Activated CD4-positive, alpha-beta T cell treated with anti-CD3 and anti-CD28 coated beads, Interleukin-2, Interleukin-6, amounts not matched to agents 100 ng/mL and 50 ng/mL, durations not matched to agents 16 hours and 8 hours (primary cell): ENCODE data around the gene RCL1.

ENCODE experiments used
- DNase-seq: peaks from one replicate; pipeline ENCODE4 v3.0.0-alpha.2; 2020

The RCL1 gene

GRCh38 chr9:4849369-4849768 is 56.6 kb downstream of the RCL1 start:
- no peak for DNase-seq

GRCh38 chr9:4850603-4851310 is 58.0 kb downstream of the RCL1 start:
- DNase-seq = no peak

GRCh38 chr9:4852419-4852818 is 59.7 kb downstream of the RCL1 start:
- no peak for DNase-seq

DNA sequence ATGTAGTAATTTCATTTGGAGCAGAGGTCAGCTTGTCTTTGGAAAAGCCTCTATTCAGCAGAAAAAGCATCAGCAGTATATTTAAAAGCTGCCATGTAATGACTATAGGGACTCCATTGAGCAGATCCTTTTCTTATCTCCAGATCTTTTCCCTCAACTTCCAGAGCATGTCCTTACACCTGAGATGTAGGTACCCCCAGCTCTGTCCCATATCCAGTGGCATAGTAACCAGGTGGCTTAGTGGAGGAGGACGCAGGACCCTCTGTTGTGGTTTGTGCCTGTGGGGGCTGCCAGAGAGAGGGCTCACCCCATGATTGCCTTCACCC is 61.5 kb downstream of the RCL1 start:
- DNase-seq = no peak

DNA sequence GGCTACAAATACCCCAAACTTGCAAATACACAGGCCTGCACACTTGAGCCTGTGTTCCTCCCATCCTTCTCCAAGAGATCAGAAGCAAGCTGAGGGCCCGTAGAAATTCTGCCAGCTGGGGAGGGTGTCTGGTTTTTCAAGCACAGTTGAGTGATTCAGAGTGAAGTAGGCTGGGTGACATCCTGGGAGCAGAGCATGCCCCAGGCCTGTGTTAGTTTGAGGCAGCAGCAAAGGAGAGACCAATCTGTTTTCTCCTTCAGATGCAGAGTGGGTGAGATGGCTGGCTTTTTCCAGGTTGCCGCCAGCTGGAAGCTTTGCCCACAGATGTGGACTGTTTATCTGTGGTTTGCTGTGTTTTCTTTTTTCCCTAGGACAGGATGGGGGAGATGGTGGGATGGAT is 63.1 kb downstream of the RCL1 start:
- DNase-seq = no peak

GRCh38 chr9:4857163-4857810 is 64.5 kb downstream of the RCL1 start:
- no peak for DNase-seq

DNA sequence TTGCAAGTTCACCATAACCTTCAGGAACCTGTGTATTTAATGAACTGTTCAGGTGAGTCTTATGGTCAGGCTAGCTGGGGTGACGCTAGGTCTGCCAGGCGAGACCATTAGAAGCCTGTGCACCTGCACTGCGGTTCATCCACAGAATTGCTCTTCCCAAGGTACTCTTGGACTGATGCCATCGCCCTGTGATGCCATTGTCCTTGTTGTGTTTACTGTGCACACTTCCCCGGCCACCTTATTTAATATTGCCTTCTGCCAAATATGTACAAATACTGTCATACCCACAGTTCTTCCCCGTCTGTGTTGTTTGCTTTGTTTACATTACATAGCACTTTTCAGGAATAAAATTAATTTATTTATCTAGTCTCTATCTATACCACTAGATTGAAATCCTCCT is 66.3 kb downstream of the RCL1 start:
- no peak for DNase-seq

GRCh38 chr9:4860383-4860782 is 67.6 kb downstream of the RCL1 start:
- DNase-seq = no peak

DNA sequence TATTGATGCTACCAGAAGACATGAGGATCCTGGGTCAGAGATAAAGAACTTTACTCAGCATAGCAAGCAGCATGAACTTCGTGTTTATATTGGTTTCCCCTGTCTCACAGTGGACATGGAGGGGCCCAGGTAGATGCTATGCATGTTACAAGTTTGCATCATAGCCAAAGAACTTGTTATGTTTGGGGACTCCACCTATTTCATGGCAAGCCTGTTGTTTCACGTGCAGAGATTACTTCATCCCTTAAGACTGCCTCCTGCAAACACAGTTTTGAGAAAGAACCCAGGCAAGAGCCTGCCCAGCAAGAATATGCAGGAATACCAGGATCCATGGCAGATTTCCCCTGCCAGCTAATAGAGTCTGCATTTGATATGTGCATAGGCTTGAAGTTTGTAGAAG is 68.4 kb downstream of the RCL1 start:
- no peak for DNase-seq

DNA sequence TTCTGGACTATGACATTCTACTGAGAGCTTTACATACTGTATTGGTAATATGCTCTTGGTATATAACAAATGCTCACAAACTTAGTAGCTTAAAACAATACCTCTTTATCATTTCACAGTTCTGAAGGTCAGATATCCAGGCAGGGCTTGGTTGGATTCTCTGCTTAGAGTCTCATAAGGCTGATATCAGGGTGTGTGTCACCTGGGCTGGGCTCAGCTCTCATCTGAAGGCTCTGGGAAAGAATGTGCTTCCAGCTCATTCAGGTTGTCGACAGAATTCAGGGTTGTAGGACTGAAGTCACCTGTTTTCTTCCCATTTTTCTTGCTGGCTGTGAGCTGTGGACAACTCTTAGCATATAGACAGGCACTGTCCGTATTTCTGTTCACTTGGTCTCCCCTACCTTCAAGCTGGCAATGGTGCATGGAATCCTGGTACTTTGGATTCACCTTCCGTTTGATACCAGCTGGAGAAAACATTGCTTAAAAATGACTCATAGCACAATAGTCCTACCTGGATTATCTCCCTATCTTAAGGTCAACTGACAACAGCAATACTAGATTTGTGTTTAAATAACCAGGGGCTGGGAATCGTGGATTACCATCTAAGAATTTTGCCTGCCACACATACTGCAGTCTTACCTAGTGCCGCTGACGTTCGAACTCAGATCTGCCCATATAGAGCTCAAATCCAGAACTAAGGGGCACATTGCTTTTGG is 69.2 kb downstream of the RCL1 start:
- DNase-seq = no peak

- no peak for DNase-seq
Observed at GRCh38 chr9:4862506-4863250, 69.9 kb downstream of the RCL1 start.

DNA sequence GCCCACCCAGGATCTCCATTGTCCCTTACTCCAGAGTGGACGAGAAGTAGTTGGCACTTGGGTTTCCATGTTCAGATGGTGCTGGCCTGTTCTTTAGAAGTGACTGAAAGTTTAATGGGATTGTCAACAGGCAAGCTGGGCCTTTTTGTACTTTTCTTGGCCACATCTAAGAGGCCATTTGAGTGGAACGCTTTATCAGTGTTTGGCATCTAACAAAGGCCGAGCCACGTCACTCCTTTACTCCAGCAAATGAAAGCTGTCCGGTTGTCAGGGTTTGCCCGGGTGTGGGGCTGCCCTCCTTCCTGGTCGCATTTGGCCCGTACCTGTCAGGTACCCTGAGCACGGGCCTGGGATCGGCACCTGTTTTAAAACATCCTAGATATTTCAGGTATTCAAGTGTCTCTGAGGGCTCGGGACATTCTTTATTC is 71.5 kb downstream of the RCL1 start:
- DNase-seq = no peak

GRCh38 chr9:4864698-4865097 is 72.0 kb downstream of the RCL1 start:
- no peak for DNase-seq

- peak; percentile 61 for DNase-seq
Observed at GRCh38 chr9:4865681-4866080, 72.9 kb downstream of the RCL1 start.

GRCh38 chr9:4866239-4866969 is 73.7 kb downstream of the RCL1 start:
- DNase-seq = peak; percentile 67

- DNase-seq = no peak
Observed at GRCh38 chr9:4873066-4873465, 80.3 kb downstream of the RCL1 start.

GRCh38 chr9:4875559-4875958 is 82.8 kb downstream of the RCL1 start:
- no peak for DNase-seq

DNA sequence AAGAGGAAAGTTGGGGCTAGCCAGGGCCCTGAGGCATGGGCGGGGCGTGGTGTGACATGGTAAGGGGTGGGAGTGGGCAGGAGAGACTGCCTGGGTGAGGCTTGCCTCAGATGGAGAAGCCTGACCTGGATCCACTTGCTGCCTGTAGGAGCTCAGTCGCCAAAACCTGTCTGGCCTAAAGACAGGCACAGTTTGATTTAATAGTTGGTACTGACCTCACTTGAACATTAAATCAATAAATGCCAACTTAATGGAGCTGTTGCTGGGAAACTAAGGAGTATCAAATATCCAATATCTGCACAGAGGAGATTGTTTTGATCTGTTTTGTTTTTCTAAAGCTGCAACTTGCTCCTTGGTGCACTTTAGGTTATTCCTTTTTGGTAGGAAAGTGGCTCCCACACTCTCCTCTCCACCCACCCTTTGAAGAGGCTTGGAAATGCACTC is 86.4 kb downstream of the RCL1 start:
- no peak for DNase-seq

DNA sequence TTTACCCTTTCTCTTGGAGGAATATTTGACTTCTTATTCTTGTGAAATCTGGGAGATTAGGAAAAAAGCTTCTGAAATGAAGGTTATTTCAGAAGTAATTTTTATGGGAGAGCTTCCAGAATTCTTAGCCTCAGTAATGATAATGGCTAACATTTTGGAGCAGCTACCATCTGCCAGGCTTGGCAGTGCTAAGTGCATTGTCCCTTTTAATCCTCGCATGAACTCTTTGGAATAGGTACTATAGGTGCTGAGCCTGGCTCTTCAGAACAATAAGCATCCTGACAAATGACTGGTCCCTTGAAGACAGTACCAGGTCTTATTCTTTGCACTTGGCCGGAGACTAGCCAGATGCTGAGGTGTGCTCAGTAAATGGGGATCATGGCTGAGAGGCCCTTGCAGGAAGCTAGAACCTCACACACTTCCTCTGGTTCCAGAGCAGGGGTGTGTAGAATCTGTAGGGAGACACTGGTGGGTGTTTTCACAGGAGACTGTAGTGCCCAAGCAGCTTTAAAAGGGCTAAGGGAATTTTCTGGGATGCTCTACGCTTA is 90.7 kb downstream of the RCL1 start:
- DNase-seq = no peak

DNA sequence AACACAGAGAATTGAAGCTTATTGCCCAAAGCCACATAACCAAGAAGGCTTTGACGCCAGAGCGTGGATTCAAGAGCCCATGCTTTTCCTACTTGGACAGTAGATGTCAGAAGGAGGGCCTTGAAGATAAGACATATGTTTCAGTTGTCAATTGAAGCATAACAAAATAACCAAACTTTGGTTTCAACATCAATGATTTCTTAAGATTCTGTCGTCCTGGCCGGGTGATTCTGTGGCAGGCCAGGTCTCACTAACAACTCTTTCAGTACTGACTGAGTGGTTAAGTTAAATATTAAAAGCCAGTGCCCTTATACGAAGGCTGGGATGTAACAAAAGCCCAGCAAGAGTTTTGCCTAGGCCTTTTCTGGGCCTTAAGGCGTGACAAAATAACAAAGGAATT is 94.0 kb downstream of the RCL1 start:
- no peak for DNase-seq

DNA sequence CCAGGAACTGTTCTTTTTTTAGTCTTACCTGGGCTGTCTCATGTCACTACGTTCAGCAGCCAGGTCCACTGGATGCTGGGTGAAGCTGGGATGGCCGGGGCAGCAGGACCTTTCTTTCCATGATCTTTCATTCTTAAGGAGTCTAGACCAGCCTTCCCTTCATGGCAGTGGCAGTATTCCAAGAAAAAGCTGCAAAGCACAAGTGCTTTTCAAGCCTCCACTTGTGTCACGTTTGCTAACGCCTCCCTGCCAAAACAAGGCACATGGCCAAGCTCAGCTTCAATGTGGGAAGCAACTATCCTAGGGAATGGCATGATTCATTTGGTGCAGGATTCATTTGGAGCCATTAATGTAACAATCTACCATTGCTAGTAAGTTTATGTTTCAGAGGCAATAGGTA is 94.8 kb downstream of the RCL1 start:
- no peak for DNase-seq

DNA sequence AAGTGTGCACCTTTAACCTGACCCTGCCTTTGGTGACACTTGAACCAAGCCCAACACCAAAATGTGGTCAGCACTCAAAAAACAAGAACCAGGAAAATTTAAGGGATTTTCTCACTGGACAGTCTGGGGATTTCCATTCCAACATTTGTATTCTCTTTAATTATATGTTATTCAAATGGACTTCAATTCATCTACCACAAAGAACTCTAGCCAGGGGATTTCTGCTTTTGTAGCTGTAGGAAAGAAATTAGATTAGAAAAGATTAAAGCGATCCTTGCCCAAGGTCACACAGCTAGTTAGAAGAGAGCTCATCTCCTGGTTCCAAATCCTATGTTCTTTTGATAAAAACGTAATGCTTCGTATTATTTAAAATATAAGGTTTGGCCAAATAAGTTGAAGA is 97.5 kb downstream of the RCL1 start:
- DNase-seq = no peak

DNA sequence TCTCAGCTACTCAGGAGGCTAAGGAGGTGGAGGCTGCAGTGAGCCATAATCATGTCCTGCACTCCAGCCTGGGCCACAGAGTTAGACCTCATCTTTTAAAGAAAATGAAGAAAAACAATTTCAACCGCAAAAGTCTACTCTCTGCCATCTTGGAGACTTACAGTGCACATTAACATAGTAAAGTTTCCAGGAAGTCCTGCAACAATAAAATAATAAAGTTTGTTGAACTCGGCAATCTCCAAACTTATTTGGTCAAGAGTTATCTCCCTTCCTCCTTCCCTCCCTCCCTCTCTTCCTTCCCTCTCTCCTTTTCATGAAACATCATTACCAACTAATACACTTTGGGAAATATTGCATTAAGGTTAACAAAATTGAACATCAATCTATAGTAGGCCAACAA is 98.2 kb downstream of the RCL1 start:
- no peak for DNase-seq
